Right ventricle myocardium superior (tissue), 1 donor: ENCODE data around the gene TIFAB. TPM values are rescaled to one million over a fixed set of nuclear protein-coding genes. Genes with fewer than 3 reads are reported as not detected.

Experiments used
- ATAC-seq: fragments of 200-7000 bp; cut with Tn5 transposase; one replicate; pipeline ENCODE4 v1.9.1; 2020; ENCODE audit warnings: mild to moderate bottlenecking; ENCODE audit not compliant: poor library complexity
- DNase-seq: peaks from one replicate; pipeline ENCODE4 v3.0.0-alpha.2; 2020
- intact Hi-C: fragments of 100-400 bp; cut with DNase I; formaldehyde crosslinking; loops from one replicate; pipeline ENCODE4 v1.11.2; 2022
- total RNA-seq: library from RNA; stranded (reverse); fragmentation: NEBNext Ultra II Directional; extraction: Animal tissue kit (Norgen Biotek cat#: 25700); gene quantifications from one replicate; pipeline ENCODE4 v1.2.1, GENCODE V29; 2021
- donor health status: DM: no; HTN: yes; CAD: no; lungs with severe emphysema.

Gene TIFAB
- total RNA-seq, 1 donor from 2014 or later = not detected

- intact Hi-C loops = no loop called here
Measured at GRCh38 chr5:135484674-135485086, 32.5 kb upstream of the TIFAB start.

GRCh38 chr5:135483254-135483653 lies 31.1 kb upstream of the TIFAB start:
- intact Hi-C loops = no loop called here

More at GRCh38 chr5:135484674-135485086, 32.5 kb upstream of the TIFAB start:
- ATAC-seq (no peak), DNase-seq (no peak)

GRCh38 chr5:135482381-135482933 lies 30.3 kb upstream of the TIFAB start:
- DNase-seq = no peak
- ATAC-seq = no peak
- intact Hi-C loops = no loop called here

More at GRCh38 chr5:135483254-135483653, 31.1 kb upstream of the TIFAB start:
- ATAC-seq (no peak), DNase-seq (no peak)

DNA sequence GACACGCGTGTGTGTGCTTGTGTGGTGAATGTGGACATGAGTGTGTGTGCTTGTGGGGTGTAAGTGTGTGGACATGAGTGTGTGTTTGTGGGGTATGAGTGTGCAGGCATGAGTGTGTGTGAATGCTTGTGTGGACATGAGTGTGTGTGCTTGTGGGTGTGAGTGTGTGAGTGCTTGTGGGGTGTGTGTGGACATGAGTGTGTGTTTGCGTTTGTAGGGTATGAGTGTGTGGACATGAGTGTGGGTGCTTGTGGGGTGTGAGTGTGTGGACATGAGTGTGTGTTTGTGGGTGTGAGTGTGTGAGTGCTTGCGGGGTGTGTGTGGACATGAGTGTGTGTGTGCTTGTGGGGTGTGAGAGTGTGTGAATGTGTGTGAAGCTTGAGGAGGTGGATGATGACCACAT lies 29.8 kb upstream of the TIFAB start:
- no peak for DNase-seq
- intact Hi-C loops = no loop called here
- ATAC-seq = no peak

DNA sequence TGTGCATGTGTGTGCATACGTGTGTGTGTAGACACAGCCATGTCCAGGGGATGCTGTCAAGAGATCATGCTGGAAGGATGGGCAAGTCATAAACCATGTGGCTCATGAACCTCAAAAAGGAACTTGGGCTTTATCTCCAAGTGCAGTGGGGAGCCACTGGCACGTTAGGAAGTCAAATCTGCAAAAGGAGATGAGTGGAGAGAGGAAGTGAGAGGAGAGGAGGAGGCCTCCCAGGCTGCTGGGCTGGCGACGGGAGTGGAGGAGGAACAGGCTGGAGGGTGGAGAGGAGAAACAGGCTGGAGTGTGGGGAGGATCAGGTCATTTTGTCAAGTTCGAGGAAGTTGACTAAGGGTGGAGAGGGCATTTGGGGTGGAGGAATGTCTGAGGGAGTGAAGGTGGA lies 29.2 kb upstream of the TIFAB start:
- no peak for DNase-seq
- peak; percentile 60 for ATAC-seq
- intact Hi-C loops = no loop called here

GRCh38 chr5:135480511-135480910 lies 28.4 kb upstream of the TIFAB start:
- intact Hi-C loops = no loop called here
- ATAC-seq = no peak
- DNase-seq = no peak

DNA sequence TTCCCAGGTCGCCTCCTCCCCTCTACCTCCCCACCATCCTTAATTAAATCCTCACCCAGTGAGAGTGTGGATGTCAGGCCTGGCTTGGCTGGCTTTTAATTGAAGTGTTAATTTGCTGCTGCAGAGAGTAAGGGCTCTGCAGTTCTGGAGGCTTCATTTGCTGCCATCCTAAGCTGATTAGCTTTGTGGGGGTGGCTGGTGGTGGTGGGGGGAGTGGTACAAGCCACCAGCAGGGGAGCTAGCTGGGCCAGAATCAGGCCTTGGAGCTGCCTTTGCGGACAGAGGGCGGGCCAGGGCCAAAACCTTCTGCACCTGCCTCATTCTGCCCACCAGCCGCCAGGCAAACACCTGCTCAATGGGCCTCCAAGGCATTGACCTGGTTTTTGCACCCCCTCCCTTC lies 26.8 kb upstream of the TIFAB start:
- intact Hi-C loops = no loop called here
- no peak for DNase-seq
- ATAC-seq = no peak

DNA sequence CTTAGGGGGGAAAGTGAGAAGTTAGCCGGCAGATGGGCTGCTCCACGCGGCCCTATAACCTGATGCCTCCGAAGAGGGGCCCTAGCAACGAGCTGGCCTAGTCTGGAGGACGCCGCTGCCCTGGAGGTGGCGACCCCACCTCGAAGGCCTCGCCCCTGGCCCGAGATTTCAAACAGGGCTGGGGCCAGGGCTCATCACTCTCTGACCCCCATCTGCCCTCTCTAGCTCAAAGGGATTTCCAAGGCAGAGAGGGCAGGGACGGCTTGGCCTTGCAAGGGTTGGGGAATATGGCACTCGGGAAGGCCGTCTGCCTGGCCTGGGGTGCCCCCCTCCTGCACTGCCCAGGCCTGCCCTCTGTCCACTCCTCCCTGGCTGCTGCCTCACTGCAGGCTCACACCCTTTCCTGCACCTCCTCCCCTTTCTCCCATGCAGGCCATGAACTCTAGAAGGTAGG lies 25.5 kb upstream of the TIFAB start:
- no peak for DNase-seq
- intact Hi-C loops = no loop called here
- no peak for ATAC-seq

GRCh38 chr5:135476615-135477581 lies 24.7 kb upstream of the TIFAB start:
- intact Hi-C loops = no loop called here
- DNase-seq (no peak), ATAC-seq (no peak)

- intact Hi-C loops = no loop called here
- DNase-seq = no peak
- ATAC-seq = no peak
Measured at GRCh38 chr5:135473956-135474670, 22.0 kb upstream of the TIFAB start.

GRCh38 chr5:135472141-135472540 lies 20.0 kb upstream of the TIFAB start:
- ATAC-seq = no peak
- DNase-seq = no peak
- intact Hi-C loops = no loop called here

- no peak for DNase-seq
- intact Hi-C loops = no loop called here
- no peak for ATAC-seq
Measured at GRCh38 chr5:135471726-135472125, 19.6 kb upstream of the TIFAB start.

DNA sequence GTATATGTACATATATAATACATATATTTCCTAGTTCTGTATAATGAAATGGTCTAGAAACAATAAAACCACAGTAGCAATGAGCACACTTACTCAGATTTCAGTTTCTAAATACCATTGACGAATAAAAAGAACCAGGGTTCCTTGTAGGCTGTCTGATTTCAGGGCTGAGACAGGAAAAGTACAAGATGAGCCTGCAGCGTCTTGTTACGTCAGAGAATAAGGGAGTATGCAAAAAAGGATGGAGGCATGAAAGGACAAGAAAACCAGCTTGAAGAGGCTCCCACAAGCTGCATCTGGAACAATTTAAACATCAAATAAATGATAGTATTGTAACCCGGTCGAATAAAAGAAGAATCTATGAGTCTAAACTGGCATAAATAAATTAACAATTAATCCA lies 17.8 kb upstream of the TIFAB start:
- ATAC-seq (no peak), DNase-seq (no peak)
- intact Hi-C loops = loop anchor here (10.0 kb wide), 1 partner anchor 365 kb away; the partner anchor contains the start of gene SLC25A48

GRCh38 chr5:135468541-135468940 lies 16.4 kb upstream of the TIFAB start:
- ATAC-seq (no peak), DNase-seq (no peak)
- intact Hi-C loops = loop anchor here (10.0 kb wide), 1 partner anchor 366 kb away; the partner anchor contains the start of gene SLC25A48

DNA sequence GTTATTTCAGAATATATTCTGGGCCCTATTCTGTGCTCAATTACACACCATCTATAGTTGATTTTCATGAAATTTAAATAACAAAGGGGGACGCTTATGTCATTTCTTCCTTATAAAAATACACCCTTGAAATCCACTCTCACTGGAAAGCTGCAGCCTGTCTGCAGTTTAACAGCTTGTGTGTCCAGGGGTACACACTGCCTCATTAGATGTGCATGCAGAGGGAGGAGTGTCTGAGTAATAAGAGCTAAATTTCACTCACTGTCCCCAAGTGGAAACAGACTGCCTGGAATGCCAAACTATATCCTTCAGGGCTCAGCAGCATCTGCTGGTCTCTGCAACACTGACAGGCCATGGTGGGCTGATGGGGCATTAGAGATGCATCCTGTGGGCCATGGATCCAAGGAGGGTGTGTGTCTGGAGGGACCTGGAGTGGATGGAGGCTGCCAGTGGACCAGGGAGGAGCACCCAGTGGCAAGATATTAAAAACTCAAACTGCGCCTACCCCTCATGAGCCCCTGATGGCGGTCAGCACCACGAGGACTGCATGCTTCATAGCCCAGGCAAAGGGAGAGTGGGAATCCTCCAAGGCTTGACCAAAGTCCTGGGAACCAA lies 15.8 kb upstream of the TIFAB start:
- intact Hi-C loops = loop anchor here (2.0 to 10.0 kb wide), 2 partner anchors 83 to 367 kb away; partner anchors contain the start of gene SLC25A48
- DNase-seq = no peak
- ATAC-seq = no peak

DNA sequence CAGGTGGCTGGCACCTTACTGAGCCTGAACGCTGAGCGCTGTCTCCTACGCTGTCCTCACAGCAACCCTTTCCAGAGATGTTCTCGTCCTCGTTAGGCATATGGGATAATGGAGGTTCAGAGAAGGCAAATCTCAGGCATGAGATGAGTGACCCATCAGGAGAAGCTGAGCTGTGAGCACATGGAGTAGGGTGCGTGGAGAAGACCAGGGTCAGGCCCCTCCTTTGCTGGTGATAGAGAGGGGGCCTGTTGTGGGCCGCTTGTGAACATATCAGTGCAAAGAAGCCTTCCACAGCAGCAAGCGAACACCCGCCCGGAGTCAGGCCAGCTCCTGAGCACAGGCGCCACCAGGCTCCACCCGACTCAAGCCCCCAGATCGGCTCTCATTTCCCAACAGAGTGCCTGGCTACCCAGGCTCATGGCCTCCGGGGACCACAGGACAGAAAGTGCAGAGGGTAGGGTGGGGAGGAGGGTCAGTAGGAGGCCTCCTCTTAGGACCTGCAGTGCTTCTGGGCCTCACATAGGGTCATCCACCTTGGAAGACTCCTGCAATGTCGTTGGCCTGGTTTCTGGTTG lies 15.0 kb upstream of the TIFAB start:
- intact Hi-C loops = loop anchor here (2.0 to 10.0 kb wide), 2 partner anchors 84 to 368 kb away; partner anchors contain the start of gene SLC25A48
- ATAC-seq (no peak), DNase-seq (no peak)

DNA sequence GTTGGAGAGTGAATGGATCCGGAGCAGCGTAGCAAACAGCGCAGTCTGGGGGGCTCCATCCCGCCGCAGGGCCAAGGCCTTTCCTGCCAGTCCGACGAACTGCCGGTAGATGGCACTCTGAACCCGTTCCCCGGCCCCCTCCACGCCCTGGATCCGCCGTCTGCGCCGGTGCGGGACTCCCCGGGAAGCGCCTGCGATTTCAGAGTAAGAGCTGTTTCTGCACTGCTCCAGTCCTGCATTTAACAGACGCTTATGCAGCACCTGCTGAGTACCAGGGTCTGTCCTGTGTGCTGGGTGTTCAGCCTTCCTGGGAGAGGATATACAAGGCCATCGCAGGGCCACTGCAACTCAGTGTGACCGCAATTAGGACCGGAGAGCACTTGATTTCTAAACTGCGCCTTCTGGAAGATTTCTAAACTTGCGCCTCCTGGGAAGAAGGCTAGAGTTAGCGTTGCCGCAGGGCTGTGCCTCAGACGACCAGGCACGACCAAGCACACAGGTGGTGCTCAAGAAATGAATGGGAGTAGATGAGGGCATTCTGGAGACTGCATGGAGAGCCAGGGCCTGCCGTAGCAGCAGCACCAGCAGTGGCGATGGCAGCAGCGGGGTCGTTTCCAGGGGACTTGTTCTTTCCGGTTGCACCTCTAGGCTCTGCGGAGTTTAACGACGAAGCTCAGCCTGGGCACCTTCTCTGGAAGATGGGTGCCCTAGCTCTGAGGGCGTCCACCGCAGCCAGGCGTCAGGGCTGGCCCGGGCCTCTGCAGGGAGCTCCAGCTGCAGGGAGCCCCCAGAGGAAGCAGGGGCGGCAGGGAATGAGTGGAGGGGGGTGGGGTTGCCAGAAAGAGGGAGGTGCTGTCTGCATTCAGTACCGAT lies 14.3 kb upstream of the TIFAB start:
- DNase-seq = peak; percentile 84
- ATAC-seq = peak; percentile 98
- intact Hi-C loops = loop anchor here (2.0 to 10.0 kb wide), 2 partner anchors 84 to 368 kb away; partner anchors contain the start of gene SLC25A48
